ENCODE measurements around the gene NLRC5.
"Not testable (repeated sequence)": the region's sequence is repeated elsewhere in the genome, so short reads cannot be mapped to it uniquely, and the experiment has no call there.

Gene NLRC5

GRCh38 chr16:57083485-57084126 lies 94.2 kb downstream of the NLRC5 start:
- DNase-seq, result no peak

- no peak for DNase-seq
Observed at GRCh38 chr16:57084257-57084770, 95.0 kb downstream of the NLRC5 start.

- no peak for DNase-seq
Observed at GRCh38 chr16:57084996-57085395, 95.6 kb downstream of the NLRC5 start.

- no peak for DNase-seq
Observed at GRCh38 chr16:57087003-57087402, 97.6 kb downstream of the NLRC5 start.

- DNase-seq, result no peak
Observed at GRCh38 chr16:57089406-57089805, 100.0 kb downstream of the NLRC5 start.

GRCh38 chr16:57091200-57091974 lies 102.0 kb downstream of the NLRC5 start:
- no peak for DNase-seq

- DNase-seq, result no peak
Observed at GRCh38 chr16:57091975-57092785, 102.8 kb downstream of the NLRC5 start, which contains the start of gene CPNE2. Gene CPNE2 (plus strand): TSS chr16:57092583. CDS start chr16:57110743, 18,160 bp downstream.

GRCh38 chr16:57092786-57093411 lies 103.5 kb downstream of the NLRC5 start:
- DNase-seq, result no peak

- no peak for DNase-seq
Observed at GRCh38 chr16:57093666-57094564, 104.6 kb downstream of the NLRC5 start.

GRCh38 chr16:57094911-57095310 lies 105.6 kb downstream of the NLRC5 start:
- no peak for DNase-seq

- no peak for DNase-seq
Observed at GRCh38 chr16:57096192-57096591, 106.8 kb downstream of the NLRC5 start.

GRCh38 chr16:57096793-57097192 lies 107.4 kb downstream of the NLRC5 start:
- no peak for DNase-seq

GRCh38 chr16:57098188-57098841 lies 109.0 kb downstream of the NLRC5 start:
- DNase-seq, result no peak

GRCh38 chr16:57099965-57100364 lies 110.6 kb downstream of the NLRC5 start:
- DNase-seq, result not testable (repeated sequence)

- DNase-seq, result no peak
Observed at GRCh38 chr16:57100445-57100844, 111.1 kb downstream of the NLRC5 start.

GRCh38 chr16:57102888-57103851 lies 113.8 kb downstream of the NLRC5 start:
- DNase-seq, result no peak

- no peak for DNase-seq
Observed at GRCh38 chr16:57104706-57105105, 115.3 kb downstream of the NLRC5 start.

GRCh38 chr16:57105184-57105583 lies 115.8 kb downstream of the NLRC5 start:
- no peak for DNase-seq

- no peak for DNase-seq
Observed at GRCh38 chr16:57106767-57107166, 117.4 kb downstream of the NLRC5 start.

All from cortex of kidney (tissue), 1 donor.